HEK293 (cell line): Measurements from ENCODE around the gene C20orf173.
"Not testable (repeated sequence)": the region's sequence is repeated elsewhere in the genome, so short reads cannot be mapped to it uniquely, and the experiment has no call there.

ENCODE experiments used
- GLI4 ChIP-seq: fragments of 450-650 bp; formaldehyde crosslinking; IDR thresholded peaks from 2 replicates; pipeline ENCODE4 v1.5.1; 2016; ENCODE audit warnings: missing biosample characterization, missing genetic modification characterization
- MZF1 ChIP-seq: fragments of 450-650 bp; formaldehyde crosslinking; IDR thresholded peaks from 2 replicates; pipeline ENCODE4 v1.5.1; 2017; ENCODE audit warnings: missing biosample characterization, missing genetic modification characterization, borderline replicate concordance
- TCF7L2 ChIP-seq: IDR thresholded peaks from 2 replicates; pipeline ENCODE4 v1.6.1; 2011; ENCODE audit warnings: low read depth, mild to moderate bottlenecking, inconsistent platforms, low read length, moderate library complexity, borderline replicate concordance
- ZNF423 ChIP-seq: fragments of 450-650 bp; formaldehyde crosslinking; IDR thresholded peaks from 2 replicates; pipeline ENCODE4 v1.5.1; 2016; ENCODE audit warnings: missing biosample characterization, missing genetic modification characterization
- ZNF629 ChIP-seq: fragments of 450-650 bp; formaldehyde crosslinking; IDR thresholded peaks from 2 replicates; pipeline ENCODE4 v1.5.1; 2017; ENCODE audit warnings: missing biosample characterization, missing genetic modification characterization
- ZNF776 ChIP-seq: fragments of 450-650 bp; formaldehyde crosslinking; IDR thresholded peaks from 2 replicates; pipeline ENCODE4 v1.5.0; 2017; ENCODE audit warnings: missing biosample characterization, missing genetic modification characterization, borderline replicate concordance
- ZNF830 ChIP-seq: fragments of 450-650 bp; IDR thresholded peaks from 2 replicates; pipeline ENCODE4 v1.5.0; 2018; ENCODE audit warnings: missing biosample characterization, missing genetic modification characterization, low read depth, mild to moderate bottlenecking, moderate library complexity
- TF ChIP-seq, protein P1 (sequence below): fragments of 450-650 bp; formaldehyde crosslinking; IDR thresholded peaks from 2 replicates; pipeline ENCODE4 v1.5.1; 2016; ENCODE audit warnings: missing biosample characterization, missing genetic modification characterization
- TF ChIP-seq, protein P2 (sequence below): fragments of 450-650 bp; formaldehyde crosslinking; IDR thresholded peaks from 2 replicates; pipeline ENCODE4 v1.5.0; 2017; ENCODE audit warnings: missing biosample characterization, missing genetic modification characterization, borderline replicate concordance
- TF ChIP-seq, protein P3 (sequence below): fragments of 450-650 bp; formaldehyde crosslinking; IDR thresholded peaks from 2 replicates; pipeline ENCODE4 v1.5.1; 2016; ENCODE audit warnings: missing biosample characterization, missing genetic modification characterization
- TF ChIP-seq, protein P4 (sequence below): fragments of 450-650 bp; formaldehyde crosslinking; IDR thresholded peaks from 2 replicates; pipeline ENCODE4 v1.5.1; 2016; ENCODE audit warnings: missing biosample characterization, missing genetic modification characterization

DNA sequence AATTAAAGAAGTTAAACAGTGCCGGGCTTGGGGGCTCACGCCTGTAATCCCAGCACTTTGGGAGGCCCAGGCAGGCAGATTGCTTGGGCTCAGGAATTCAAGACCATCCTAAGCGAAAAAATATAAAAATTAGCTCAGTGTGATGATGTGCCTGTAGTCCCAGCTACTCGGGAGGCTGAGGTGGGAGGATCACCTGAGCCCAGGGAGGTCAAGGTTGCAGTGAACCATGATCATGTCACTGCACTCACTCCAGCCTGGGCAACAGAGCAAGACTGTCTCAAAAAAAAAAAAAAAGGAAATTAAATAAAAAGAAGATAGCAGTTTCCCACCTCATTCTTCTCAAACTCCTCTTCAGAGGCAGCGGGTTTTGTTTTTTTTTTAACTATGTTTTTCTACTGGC, 11.7 kb downstream of the C20orf173 start:
- TF ChIP-seq, protein P1, sequence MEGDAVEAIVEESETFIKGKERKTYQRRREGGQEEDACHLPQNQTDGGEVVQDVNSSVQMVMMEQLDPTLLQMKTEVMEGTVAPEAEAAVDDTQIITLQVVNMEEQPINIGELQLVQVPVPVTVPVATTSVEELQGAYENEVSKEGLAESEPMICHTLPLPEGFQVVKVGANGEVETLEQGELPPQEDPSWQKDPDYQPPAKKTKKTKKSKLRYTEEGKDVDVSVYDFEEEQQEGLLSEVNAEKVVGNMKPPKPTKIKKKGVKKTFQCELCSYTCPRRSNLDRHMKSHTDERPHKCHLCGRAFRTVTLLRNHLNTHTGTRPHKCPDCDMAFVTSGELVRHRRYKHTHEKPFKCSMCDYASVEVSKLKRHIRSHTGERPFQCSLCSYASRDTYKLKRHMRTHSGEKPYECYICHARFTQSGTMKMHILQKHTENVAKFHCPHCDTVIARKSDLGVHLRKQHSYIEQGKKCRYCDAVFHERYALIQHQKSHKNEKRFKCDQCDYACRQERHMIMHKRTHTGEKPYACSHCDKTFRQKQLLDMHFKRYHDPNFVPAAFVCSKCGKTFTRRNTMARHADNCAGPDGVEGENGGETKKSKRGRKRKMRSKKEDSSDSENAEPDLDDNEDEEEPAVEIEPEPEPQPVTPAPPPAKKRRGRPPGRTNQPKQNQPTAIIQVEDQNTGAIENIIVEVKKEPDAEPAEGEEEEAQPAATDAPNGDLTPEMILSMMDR (tag by site-specific recombination): not testable (repeated sequence)
- TF ChIP-seq, protein P2, sequence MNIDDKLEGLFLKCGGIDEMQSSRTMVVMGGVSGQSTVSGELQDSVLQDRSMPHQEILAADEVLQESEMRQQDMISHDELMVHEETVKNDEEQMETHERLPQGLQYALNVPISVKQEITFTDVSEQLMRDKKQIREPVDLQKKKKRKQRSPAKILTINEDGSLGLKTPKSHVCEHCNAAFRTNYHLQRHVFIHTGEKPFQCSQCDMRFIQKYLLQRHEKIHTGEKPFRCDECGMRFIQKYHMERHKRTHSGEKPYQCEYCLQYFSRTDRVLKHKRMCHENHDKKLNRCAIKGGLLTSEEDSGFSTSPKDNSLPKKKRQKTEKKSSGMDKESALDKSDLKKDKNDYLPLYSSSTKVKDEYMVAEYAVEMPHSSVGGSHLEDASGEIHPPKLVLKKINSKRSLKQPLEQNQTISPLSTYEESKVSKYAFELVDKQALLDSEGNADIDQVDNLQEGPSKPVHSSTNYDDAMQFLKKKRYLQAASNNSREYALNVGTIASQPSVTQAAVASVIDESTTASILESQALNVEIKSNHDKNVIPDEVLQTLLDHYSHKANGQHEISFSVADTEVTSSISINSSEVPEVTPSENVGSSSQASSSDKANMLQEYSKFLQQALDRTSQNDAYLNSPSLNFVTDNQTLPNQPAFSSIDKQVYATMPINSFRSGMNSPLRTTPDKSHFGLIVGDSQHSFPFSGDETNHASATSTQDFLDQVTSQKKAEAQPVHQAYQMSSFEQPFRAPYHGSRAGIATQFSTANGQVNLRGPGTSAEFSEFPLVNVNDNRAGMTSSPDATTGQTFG (tag by site-specific recombination): not testable (repeated sequence)
- TF ChIP-seq ZNF776 (tag by site-specific recombination); ZNF629 (tag by site-specific recombination); GLI4 (tag by site-specific recombination); ZNF423 (tag by site-specific recombination); ZNF830 (tag by site-specific recombination); TCF7L2; MZF1: not testable (repeated sequence)
- TF ChIP-seq, protein P3, sequence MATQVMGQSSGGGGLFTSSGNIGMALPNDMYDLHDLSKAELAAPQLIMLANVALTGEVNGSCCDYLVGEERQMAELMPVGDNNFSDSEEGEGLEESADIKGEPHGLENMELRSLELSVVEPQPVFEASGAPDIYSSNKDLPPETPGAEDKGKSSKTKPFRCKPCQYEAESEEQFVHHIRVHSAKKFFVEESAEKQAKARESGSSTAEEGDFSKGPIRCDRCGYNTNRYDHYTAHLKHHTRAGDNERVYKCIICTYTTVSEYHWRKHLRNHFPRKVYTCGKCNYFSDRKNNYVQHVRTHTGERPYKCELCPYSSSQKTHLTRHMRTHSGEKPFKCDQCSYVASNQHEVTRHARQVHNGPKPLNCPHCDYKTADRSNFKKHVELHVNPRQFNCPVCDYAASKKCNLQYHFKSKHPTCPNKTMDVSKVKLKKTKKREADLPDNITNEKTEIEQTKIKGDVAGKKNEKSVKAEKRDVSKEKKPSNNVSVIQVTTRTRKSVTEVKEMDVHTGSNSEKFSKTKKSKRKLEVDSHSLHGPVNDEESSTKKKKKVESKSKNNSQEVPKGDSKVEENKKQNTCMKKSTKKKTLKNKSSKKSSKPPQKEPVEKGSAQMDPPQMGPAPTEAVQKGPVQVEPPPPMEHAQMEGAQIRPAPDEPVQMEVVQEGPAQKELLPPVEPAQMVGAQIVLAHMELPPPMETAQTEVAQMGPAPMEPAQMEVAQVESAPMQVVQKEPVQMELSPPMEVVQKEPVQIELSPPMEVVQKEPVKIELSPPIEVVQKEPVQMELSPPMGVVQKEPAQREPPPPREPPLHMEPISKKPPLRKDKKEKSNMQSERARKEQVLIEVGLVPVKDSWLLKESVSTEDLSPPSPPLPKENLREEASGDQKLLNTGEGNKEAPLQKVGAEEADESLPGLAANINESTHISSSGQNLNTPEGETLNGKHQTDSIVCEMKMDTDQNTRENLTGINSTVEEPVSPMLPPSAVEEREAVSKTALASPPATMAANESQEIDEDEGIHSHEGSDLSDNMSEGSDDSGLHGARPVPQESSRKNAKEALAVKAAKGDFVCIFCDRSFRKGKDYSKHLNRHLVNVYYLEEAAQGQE (tag by site-specific recombination): not testable (repeated sequence)
- TF ChIP-seq, protein P4, sequence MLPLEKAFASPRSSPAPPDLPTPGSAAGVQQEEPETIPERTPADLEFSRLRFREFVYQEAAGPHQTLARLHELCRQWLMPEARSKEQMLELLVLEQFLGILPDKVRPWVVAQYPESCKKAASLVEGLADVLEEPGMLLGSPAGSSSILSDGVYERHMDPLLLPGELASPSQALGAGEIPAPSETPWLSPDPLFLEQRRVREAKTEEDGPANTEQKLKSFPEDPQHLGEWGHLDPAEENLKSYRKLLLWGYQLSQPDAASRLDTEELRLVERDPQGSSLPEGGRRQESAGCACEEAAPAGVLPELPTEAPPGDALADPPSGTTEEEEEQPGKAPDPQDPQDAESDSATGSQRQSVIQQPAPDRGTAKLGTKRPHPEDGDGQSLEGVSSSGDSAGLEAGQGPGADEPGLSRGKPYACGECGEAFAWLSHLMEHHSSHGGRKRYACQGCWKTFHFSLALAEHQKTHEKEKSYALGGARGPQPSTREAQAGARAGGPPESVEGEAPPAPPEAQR (tag by site-specific recombination): not testable (repeated sequence)
